Mesothelial cell of epicardium (in vitro differentiated cells): Measurements from ENCODE around the gene OLIG2. TPM values are rescaled to one million over a fixed set of nuclear protein-coding genes. Genes with fewer than 3 reads are reported as not detected.

Source experiments
- DNase-seq, 2 experiments: peaks; one replicate each; pipeline ENCODE4 v3.0.0; 2021; ENCODE audit warnings: low spot score in 2 of 2; ENCODE audit not compliant: unreplicated experiment in 2 of 2
- H3K27ac Mint-ChIP-seq: 2 replicates; pipeline ENCODE4 v1.8.0; 2021; ENCODE audit warnings: mixed read lengths
- H3K27me3 Mint-ChIP-seq: 2 replicates; pipeline ENCODE4 v1.8.0; 2021; ENCODE audit warnings: low read depth, mixed read lengths
- H3K36me3 Mint-ChIP-seq: 2 replicates; pipeline ENCODE4 v1.8.0; 2021; ENCODE audit warnings: mixed read lengths
- H3K4me1 Mint-ChIP-seq: 2 replicates; pipeline ENCODE4 v1.8.0; 2021; ENCODE audit warnings: mixed read lengths
- H3K4me3 Mint-ChIP-seq: 2 replicates; pipeline ENCODE4 v1.8.0; 2021; ENCODE audit warnings: mild to moderate bottlenecking, moderate library complexity, mixed read lengths
- H3K9me3 Mint-ChIP-seq: 2 replicates; pipeline ENCODE4 v1.8.0; 2021; ENCODE audit warnings: mixed read lengths
- total RNA-seq: library from RNA; stranded (reverse); gene quantifications from 3 replicates; pipeline ENCODE4 v1.2.1, GENCODE V29; 2021
- TF ChIP-seq, protein P1 (sequence below): fragments of 200-600 bp; sonication (generic); IDR thresholded peaks from one replicate; pipeline ENCODE4 v1.5.0; 2021; ENCODE audit warnings: antibody characterized with exemption; ENCODE audit not compliant: unreplicated experiment

The OLIG2 gene
- total RNA-seq: 0.20 to 0.38 TPM (median 0.35 TPM) in 3 replicates

DNA sequence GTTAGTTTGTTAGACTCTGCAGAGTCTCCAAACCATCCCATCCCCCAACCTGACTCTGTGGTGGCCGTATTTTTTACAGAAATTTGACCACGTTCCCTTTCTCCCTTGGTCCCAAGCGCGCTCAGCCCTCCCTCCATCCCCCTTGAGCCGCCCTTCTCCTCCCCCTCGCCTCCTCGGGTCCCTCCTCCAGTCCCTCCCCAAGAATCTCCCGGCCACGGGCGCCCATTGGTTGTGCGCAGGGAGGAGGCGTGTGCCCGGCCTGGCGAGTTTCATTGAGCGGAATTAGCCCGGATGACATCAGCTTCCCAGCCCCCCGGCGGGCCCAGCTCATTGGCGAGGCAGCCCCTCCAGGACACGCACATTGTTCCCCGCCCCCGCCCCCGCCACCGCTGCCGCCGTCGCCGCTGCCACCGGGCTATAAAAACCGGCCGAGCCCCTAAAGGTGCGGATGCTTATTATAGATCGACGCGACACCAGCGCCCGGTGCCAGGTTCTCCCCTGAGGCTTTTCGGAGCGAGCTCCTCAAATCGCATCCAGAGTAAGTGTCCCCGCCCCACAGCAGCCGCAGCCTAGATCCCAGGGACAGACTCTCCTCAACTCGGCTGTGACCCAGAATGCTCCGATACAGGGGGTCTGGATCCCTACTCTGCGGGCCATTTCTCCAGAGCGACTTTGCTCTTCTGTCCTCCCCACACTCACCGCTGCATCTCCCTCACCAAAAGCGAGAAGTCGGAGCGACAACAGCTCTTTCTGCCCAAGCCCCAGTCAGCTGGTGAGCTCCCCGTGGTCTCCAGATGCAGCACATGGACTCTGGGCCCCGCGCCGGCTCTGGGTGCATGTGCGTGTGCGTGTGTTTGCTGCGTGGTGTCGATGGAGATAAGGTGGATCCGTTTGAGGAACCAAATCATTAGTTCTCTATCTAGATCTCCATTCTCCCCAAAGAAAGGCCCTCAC, at the start of gene OLIG2:
Gene OLIG2, plus strand, starts transcription at position 447 of the 954 bp plus-strand sequence. CDS start 928 bp downstream, outside the sequence.
- Mint-ChIP-seq H3K9me3 (no peaks in the 10 kb centered on the region), H3K27ac (peak within 1 kb of the TSS; percentile 12), H3K36me3 (no peaks in the 10 kb centered on the region), H3K27me3 (peaks cover 93% of the 10 kb centered on the region), H3K4me3 (peak within 1 kb of the TSS; percentile 61), H3K4me1 (peaks cover 9% of the 10 kb centered on the region)
- DNase-seq: peak in 1 of 2 experiments; percentile 71
- TF ChIP-seq, protein P1, sequence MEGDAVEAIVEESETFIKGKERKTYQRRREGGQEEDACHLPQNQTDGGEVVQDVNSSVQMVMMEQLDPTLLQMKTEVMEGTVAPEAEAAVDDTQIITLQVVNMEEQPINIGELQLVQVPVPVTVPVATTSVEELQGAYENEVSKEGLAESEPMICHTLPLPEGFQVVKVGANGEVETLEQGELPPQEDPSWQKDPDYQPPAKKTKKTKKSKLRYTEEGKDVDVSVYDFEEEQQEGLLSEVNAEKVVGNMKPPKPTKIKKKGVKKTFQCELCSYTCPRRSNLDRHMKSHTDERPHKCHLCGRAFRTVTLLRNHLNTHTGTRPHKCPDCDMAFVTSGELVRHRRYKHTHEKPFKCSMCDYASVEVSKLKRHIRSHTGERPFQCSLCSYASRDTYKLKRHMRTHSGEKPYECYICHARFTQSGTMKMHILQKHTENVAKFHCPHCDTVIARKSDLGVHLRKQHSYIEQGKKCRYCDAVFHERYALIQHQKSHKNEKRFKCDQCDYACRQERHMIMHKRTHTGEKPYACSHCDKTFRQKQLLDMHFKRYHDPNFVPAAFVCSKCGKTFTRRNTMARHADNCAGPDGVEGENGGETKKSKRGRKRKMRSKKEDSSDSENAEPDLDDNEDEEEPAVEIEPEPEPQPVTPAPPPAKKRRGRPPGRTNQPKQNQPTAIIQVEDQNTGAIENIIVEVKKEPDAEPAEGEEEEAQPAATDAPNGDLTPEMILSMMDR: peak; percentile 9

DNA sequence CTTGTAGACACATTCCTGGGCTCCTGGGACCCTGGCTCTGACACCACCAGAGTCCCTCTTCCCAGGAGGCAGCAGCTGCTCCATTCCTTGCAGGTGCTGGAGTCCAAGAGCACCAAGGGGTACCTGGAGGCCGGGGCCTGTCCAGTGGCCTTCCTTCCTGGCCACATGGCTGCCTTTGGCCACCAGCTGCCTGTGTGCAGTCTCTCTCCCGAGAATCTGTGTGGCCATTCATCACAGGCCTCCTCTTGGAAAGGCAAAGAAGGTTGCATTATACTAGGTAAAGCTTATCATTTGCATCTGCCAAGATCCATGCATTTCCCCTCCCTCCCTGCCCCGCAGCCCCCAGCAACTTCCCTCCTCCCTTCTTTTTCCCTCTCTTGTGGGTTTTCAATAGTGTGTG, 48.9 kb upstream of the OLIG2 start:
- TF ChIP-seq, protein P1: no peak
- H3K4me3 Mint-ChIP-seq: no peak overlapping the region
- H3K4me1 Mint-ChIP-seq: no peaks in the 10 kb centered on the region
- no peaks in the 10 kb centered on the region for H3K36me3 Mint-ChIP-seq
- peaks cover 73% of the 10 kb centered on the region for H3K27me3 Mint-ChIP-seq
- no peak overlapping the region for H3K27ac Mint-ChIP-seq
- no peak for DNase-seq
- no peaks in the 10 kb centered on the region for H3K9me3 Mint-ChIP-seq

DNA sequence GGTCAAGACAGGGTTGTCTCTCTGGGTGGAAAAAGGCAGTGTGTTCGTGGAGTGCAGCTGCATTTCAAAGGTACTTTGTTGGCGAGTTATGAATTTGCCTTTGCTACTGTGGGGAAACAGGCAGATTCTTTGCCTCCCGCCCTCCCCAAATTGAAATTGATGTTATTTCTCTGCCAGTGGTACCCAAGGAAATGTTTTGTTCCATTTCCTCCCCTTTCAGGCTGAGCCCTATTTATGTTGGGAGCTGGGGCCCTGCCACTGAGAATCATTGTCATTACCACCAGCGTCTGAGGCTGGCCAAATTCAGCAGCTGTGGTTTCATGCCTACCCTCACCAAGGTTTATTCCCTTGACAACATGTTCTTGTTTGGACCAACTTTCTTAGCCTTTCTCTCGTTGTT, 48.5 kb upstream of the OLIG2 start:
- Mint-ChIP-seq H3K36me3 (no peaks in the 10 kb centered on the region), H3K4me1 (no peaks in the 10 kb centered on the region), H3K9me3 (no peaks in the 10 kb centered on the region), H3K4me3 (no peak overlapping the region), H3K27me3 (peaks cover 73% of the 10 kb centered on the region), H3K27ac (no peak overlapping the region)
- TF ChIP-seq, protein P1: no peak
- no peak for DNase-seq

DNA sequence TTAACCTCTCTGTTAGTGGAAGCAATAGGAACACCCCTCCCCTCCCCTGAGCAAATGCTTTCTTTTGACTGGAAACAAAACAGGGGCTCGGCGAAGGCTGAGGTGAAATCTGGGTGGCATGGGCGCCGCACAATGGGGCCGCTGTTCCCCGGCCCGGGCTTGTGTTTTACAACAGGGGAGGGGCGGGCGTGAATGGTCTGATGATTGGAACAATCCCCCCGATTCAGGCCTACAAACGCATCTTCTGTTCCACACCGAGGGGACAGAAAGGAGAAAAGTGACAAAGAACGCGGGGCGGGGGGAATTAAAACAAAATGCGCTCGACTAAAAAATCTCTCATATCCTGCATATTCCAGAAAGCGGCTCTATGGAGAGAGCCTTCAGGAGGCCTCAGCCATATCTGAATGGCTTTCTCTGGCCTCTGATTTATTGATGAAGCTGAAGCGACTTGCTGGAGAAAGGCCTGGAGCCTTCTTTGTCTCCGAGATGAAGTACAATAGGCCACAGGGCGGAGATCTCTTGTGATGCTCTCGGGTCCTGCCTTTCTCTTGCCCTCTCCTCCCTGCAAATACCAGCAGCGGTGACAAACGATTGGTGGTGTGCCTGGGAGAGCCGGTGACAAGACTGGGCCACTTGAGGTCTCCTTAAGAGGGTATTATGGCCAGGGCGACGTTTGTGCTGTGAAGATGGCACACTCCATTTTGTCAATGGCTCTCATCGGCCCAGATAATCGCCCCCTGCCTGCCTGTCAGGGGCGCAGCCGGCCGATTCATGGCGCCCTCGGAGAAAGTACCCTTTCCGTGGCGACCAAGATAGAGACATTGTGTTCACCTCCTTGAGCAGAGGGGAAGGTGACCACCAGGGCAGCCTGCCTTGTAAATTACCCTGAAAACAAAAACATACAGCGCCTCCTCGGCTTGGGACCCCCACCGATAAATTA, 47.1 kb upstream of the OLIG2 start:
- peaks cover 69% of the 10 kb centered on the region for H3K27me3 Mint-ChIP-seq
- no peak for DNase-seq
- no peaks in the 10 kb centered on the region for H3K36me3 Mint-ChIP-seq
- TF ChIP-seq, protein P1: no peak
- H3K4me1 Mint-ChIP-seq: no peaks in the 10 kb centered on the region
- H3K27ac Mint-ChIP-seq: no peak overlapping the region
- no peak overlapping the region for H3K4me3 Mint-ChIP-seq
- no peaks in the 10 kb centered on the region for H3K9me3 Mint-ChIP-seq

DNA sequence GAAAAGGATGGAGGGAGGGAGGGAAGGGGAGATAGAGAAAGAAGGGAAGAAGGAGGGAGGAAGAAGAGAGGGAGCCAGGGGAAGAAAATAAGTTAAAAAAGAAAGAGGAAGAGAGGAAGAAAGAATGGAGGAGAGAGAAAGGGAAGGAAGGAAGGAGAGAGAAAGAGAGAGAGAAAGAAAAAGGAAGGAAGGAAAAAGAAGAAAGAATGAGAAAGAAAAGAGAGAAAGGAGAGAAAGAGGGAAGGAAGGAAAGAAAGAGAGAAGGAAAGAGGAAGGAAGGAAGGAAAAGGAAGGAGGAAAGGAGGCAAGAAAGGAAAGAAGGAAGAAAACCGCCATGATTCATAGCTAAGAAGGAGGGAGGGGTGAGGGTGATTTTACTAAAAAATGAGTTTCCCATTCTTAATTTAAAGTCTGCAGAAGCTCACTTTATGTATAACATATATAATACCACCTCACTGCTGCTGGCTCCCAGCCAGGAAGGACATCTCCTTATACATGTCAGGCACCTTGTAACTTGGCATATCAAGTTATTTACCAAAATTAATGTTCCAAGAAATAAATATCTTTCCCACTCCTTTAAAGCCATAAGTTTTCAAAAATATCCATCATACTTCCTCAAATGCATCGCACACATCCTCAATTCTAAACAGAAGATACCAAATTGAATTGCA, 46.0 kb upstream of the OLIG2 start:
- Mint-ChIP-seq H3K4me1 (no peaks in the 10 kb centered on the region), H3K9me3 (no peaks in the 10 kb centered on the region), H3K4me3 (no peak overlapping the region), H3K36me3 (no peaks in the 10 kb centered on the region), H3K27me3 (peaks cover 69% of the 10 kb centered on the region), H3K27ac (no peak overlapping the region)
- TF ChIP-seq, protein P1: no peak
- DNase-seq: no peak
